H1 (cell line): Measurements from ENCODE around the gene BLOC1S3. TPM values are rescaled to one million over a fixed set of nuclear protein-coding genes. Genes with fewer than 3 reads are reported as not detected.

Experiments
- CTCF ChIA-PET: fragments of 300-600 bp; sonication (Branson Sonifier 250); formaldehyde crosslinking; loops from one replicate; lab custom pipeline; 2021; ENCODE audit not compliant: partially characterized antibody; lab: Charles Lee
- POLR2A ChIA-PET: fragments of 300-600 bp; sonication (Branson Sonifier 250); formaldehyde crosslinking; loops from one replicate; lab custom pipeline; 2021; ENCODE audit warnings: inconsistent platforms; ENCODE audit not compliant: partially characterized antibody; lab: Charles Lee
- DNase-seq, 2 experiments: peaks; one replicate each; pipeline versions ENCODE4 v3.0.0 to v3.0.0-alpha.2; 2010 to 2022; ENCODE audit warnings: low spot score in 2 of 2, low read depth in 1 of 2, mixed read lengths in 1 of 2
- FAIRE-seq: peaks from 2 replicates; lab custom pipeline; 2011; peaks lifted over from hg19 to GRCh38; lab: Jason Lieb, UNC
- H2AFZ ChIP-seq: 2 replicates; pipeline ENCODE4 v1.8.1; 2012; ENCODE audit warnings: low read length, inconsistent platforms
- H2AK5ac ChIP-seq: 2 replicates; pipeline ENCODE4 v1.6.1; 2013; ENCODE audit warnings: low read depth, low read length
- H2BK120ac ChIP-seq: replicated peaks from 2 replicates; pipeline ENCODE3; 2013; ENCODE audit warnings: low read depth, low read length, inconsistent platforms
- H2BK12ac ChIP-seq: 2 replicates; pipeline ENCODE4 v1.6.1; 2013; ENCODE audit warnings: low read depth, low read length
- H2BK15ac ChIP-seq: 2 replicates; pipeline ENCODE4 v1.6.1; 2013; ENCODE audit warnings: low read length
- H2BK20ac ChIP-seq: 2 replicates; pipeline ENCODE4 v1.6.1; 2013; ENCODE audit warnings: low read length
- H2BK5ac ChIP-seq: 2 replicates; pipeline ENCODE4 v1.6.1; 2013; ENCODE audit warnings: low read depth, low read length
- H3K14ac ChIP-seq: 2 replicates; pipeline ENCODE4 v1.6.1; 2013; ENCODE audit warnings: inconsistent platforms; ENCODE audit not compliant: insufficient read length
- H3K18ac ChIP-seq: 2 replicates; pipeline ENCODE4 v1.6.1; 2013; ENCODE audit warnings: low read length; ENCODE audit errors: extremely low read depth
- H3K23ac ChIP-seq: 2 replicates; pipeline ENCODE4 v1.6.1; 2013; ENCODE audit warnings: inconsistent platforms; ENCODE audit not compliant: insufficient read length
- H3K23me2 ChIP-seq: 2 replicates; pipeline ENCODE4 v1.6.1; 2013; ENCODE audit warnings: low read depth, low read length
- H3K27ac ChIP-seq: 2 replicates; pipeline ENCODE4 v1.6.1; 2011; ENCODE audit warnings: low read depth, low read length, inconsistent platforms
- H3K27me3 ChIP-seq, 4 experiments: replicated peaks in 1 of 4; 1 replicate in 1 of 4; 2 replicates in 3 of 4; pipeline versions ENCODE4 v1.6.1 to v1.8.1; 2011 to 2013; ENCODE audit warnings: low read length in 3 of 4, mild to moderate bottlenecking in 3 of 4, inconsistent platforms in 2 of 4, mixed read lengths in 2 of 4, moderate library complexity in 1 of 4; ENCODE audit not compliant: control insufficient read depth in 3 of 4, insufficient read depth in 3 of 4; ENCODE audit errors: extremely low read depth in 1 of 4
- H3K36me3 ChIP-seq, 4 experiments: 2 replicates each; pipeline versions ENCODE4 v1.6.1 to v1.8.1; 2011 to 2013; ENCODE audit warnings: mild to moderate bottlenecking in 4 of 4, low read length in 3 of 4, moderate library complexity in 2 of 4, control low read depth in 1 of 4, inconsistent platforms in 1 of 4; ENCODE audit not compliant: insufficient read depth in 4 of 4, control insufficient read depth in 2 of 4
- H3K4ac ChIP-seq: replicated peaks from 2 replicates; pipeline ENCODE3; 2013; ENCODE audit warnings: low read length, low read depth, mixed read lengths, inconsistent platforms; ENCODE audit not compliant: insufficient read length
- H3K4me1 ChIP-seq, 4 experiments: replicated peaks in 1 of 4; 1 replicate in 1 of 4; 2 replicates in 3 of 4; pipeline versions ENCODE4 v1.6.1 to v1.8.1; 2011 to 2013; ENCODE audit warnings: low read length in 3 of 4, inconsistent platforms in 2 of 4, mixed read lengths in 1 of 4; ENCODE audit not compliant: insufficient read depth in 4 of 4, control insufficient read depth in 3 of 4
- H3K4me2 ChIP-seq, 2 experiments: 2 replicates each; pipeline versions ENCODE4 v1.6.1 to v1.8.1; 2011 to 2013; ENCODE audit warnings: low read depth in 2 of 2, low read length in 2 of 2, control low read depth in 1 of 2, inconsistent platforms in 1 of 2, mild to moderate bottlenecking in 1 of 2; ENCODE audit not compliant: insufficient read depth in 1 of 2
- H3K4me3 ChIP-seq, 4 experiments: fragments of 200-600, 300-600 bp in 1 of 4; sonication (generic), shearing (Covaris generic), sonication (Bioruptor Twin) in 1 of 4; 2 replicates each; pipeline versions ENCODE4 v1.5.1 to v1.8.1; 2011 to 2016; ENCODE audit warnings: low read length in 4 of 4, low read depth in 3 of 4, control low read depth in 2 of 4, inconsistent platforms in 2 of 4, mild to moderate bottlenecking in 2 of 4, mixed read lengths in 1 of 4, moderate library complexity in 1 of 4; ENCODE audit not compliant: insufficient read depth in 2 of 4; ENCODE audit errors: extremely low read depth in 1 of 4
- H3K56ac ChIP-seq: replicated peaks from 2 replicates; pipeline ENCODE3; 2013; ENCODE audit warnings: low read depth, mild to moderate bottlenecking, mixed read lengths, low read length, inconsistent platforms; ENCODE audit not compliant: insufficient read length
- H3K79me1 ChIP-seq: 2 replicates; pipeline ENCODE4 v1.6.1; 2013; ENCODE audit warnings: low read depth, low read length, control low read depth
- H3K79me2 ChIP-seq, 2 experiments: 2 replicates each; pipeline versions ENCODE4 v1.6.1 to v1.8.1; 2012 to 2013; ENCODE audit warnings: low read length in 2 of 2, mild to moderate bottlenecking in 2 of 2, inconsistent platforms in 1 of 2; ENCODE audit not compliant: insufficient read depth in 2 of 2, control insufficient read depth in 1 of 2
- H3K9ac ChIP-seq, 4 experiments: replicated peaks in 1 of 4; 1 replicate in 1 of 4; 2 replicates in 3 of 4; pipeline versions ENCODE4 v1.6.1 to v1.8.1; 2011 to 2013; ENCODE audit warnings: low read depth in 3 of 4, low read length in 3 of 4, control low read depth in 2 of 4, mild to moderate bottlenecking in 2 of 4, moderate library complexity in 2 of 4, inconsistent platforms in 1 of 4; ENCODE audit errors: extremely low read depth in 1 of 4
- H3K9me3 ChIP-seq, 2 experiments: 2 replicates each; pipeline versions ENCODE4 v1.6.1 to v1.8.1; 2012 to 2013; ENCODE audit warnings: mild to moderate bottlenecking in 2 of 2, moderate library complexity in 2 of 2, control low read depth in 1 of 2, inconsistent platforms in 1 of 2, low read depth in 1 of 2, low read length in 1 of 2, mixed read lengths in 1 of 2; ENCODE audit not compliant: insufficient read depth in 2 of 2
- H4K20me1 ChIP-seq, 2 experiments: replicated peaks in 1 of 2; 2 replicates each; pipeline versions ENCODE3 to v1.8.1; 2011 to 2013; ENCODE audit warnings: inconsistent platforms in 2 of 2, low read length in 2 of 2, mild to moderate bottlenecking in 1 of 2; ENCODE audit not compliant: insufficient read depth in 2 of 2, control insufficient read depth in 1 of 2
- H4K5ac ChIP-seq: 2 replicates; pipeline ENCODE4 v1.6.1; 2013; ENCODE audit warnings: low read length, low read depth, mixed read lengths, inconsistent platforms; ENCODE audit not compliant: insufficient read length
- H4K8ac ChIP-seq: 2 replicates; pipeline ENCODE4 v1.8.0; 2013; ENCODE audit warnings: mild to moderate bottlenecking, moderate library complexity, low read length, inconsistent platforms; ENCODE audit not compliant: insufficient read depth; ENCODE audit errors: extremely low read depth
- H4K91ac ChIP-seq: replicated peaks from 2 replicates; pipeline ENCODE3; 2013; ENCODE audit warnings: low read length, mixed read lengths, inconsistent platforms; ENCODE audit not compliant: insufficient read length
- TEAD4 ChIP-seq: IDR thresholded peaks from 2 replicates; pipeline ENCODE4 v1.6.1; 2012; ENCODE audit warnings: low read depth, low read length, inconsistent platforms, mixed read lengths
- WGBS, 2 experiments: shearing (Covaris generic) in 1 of 2; methylation state at CpG; one replicate each; pipeline versions ENCODE4 v1.1.6 to v1.1.7; 2013 to 2015; ENCODE audit warnings: low lambda C conversion rate in 2 of 2, mixed read lengths in 2 of 2, inconsistent platforms in 1 of 2, low coverage in 1 of 2, missing lambda C conversion rate in 1 of 2; ENCODE audit not compliant: insufficient replicate concordance in 2 of 2, insufficient coverage in 1 of 2, insufficient read length in 1 of 2; ENCODE audit errors: extremely low coverage in 1 of 2, missing lambda C conversion rate in 1 of 2; 5-methylcytosine and 5-hydroxymethylcytosine counted together
- polyA plus RNA-seq, 7 experiments: library from polyadenylated mRNA; depleted of rRNA in 3 of 7; stranded (reverse) in 5 of 7; unstranded in 2 of 7; fragments of >200 nt in 5 of 7; fragments of 200-250 nt in 2 of 7; gene quantifications; 1 replicate in 5 of 7; 2 replicates in 1 of 7; 4 replicates in 1 of 7; pipeline versions ENCODE4 v1.2.1 to v1.2.3, GENCODE V29; 2011 to 2013; ENCODE audit warnings: missing spikeins in 2 of 7, mixed read lengths in 2 of 7
- total RNA-seq: library from RNA; stranded (reverse); fragmentation: NEBNext Ultra II Directional; extraction: Animal tissue kit (Norgen Biotek cat#: 25700); gene quantifications from 2 replicates; pipeline ENCODE4 v1.2.1, GENCODE V29; 2021
- TF ChIP-seq, protein P1 (sequence below): IDR thresholded peaks from 2 replicates; pipeline ENCODE4 v1.6.1; 2012; ENCODE audit warnings: inconsistent platforms

BLOC1S3 gene
- total and polyA plus RNA-seq, 2 of the 8 experiments (the other 6 are each of a cell fraction or from before 2014, with no cell fraction given) = 6.0 to 6.1 TPM

DNA sequence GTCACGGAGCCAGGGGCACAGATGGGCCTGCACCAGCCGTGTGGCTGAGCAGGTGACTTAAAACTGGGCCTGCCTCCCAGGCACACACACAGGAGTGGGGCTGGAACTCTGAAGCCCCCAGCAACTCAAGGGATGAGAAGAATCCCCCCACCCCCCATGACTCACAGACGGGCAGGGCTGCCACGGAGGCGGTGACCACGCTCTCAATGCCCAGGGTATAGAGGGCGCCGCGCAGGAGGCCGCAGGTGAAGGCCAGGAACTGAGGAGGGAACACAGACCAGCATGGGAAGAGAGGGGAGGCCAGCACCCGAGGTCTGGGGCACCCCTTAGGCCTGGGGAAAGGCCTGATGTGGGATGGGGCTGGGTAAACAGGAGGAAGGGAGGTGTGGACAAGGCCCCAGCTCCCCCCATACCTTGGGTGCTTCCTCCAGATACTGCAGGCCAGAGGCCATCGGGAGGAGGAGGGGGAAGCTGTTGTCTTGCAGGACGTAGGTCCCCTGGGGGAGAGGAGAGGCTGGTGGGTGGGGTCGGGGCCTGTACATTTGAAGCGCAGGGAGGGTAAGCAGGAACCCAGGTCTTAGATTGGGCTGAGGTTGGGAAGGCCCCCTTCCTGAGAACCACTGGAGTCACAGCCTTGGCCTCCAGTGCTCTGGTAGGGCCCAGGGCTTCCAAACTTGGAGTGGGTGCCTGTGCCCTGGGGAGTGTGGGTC, 14.7 kb upstream of the BLOC1S3 start:
- peaks cover 0 to 5% (median 1%) of the 10 kb centered on the region in 4 experiments; a peak in 3 of 7 replicates for H3K27me3 ChIP-seq
- H3K14ac ChIP-seq = no peak overlapping the region
- H3K79me1 ChIP-seq = no peaks in the 10 kb centered on the region
- H3K56ac ChIP-seq = no peak overlapping the region
- no peak overlapping the region; the same call in 1 of the 2 replicates for H2AK5ac ChIP-seq
- H2BK5ac ChIP-seq = 0 out of 2 replicates have a peak overlapping the region, but pooled peaks have one; percentile 49
- no peak overlapping the region for H3K4me2 ChIP-seq
- no peak overlapping the region for H3K27ac ChIP-seq
- H3K4me3 ChIP-seq = no peak overlapping the region
- no peak for TF ChIP-seq TEAD4
- TF ChIP-seq, protein P1, sequence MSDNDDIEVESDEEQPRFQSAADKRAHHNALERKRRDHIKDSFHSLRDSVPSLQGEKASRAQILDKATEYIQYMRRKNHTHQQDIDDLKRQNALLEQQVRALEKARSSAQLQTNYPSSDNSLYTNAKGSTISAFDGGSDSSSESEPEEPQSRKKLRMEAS = no peak
- H2AFZ ChIP-seq = no peak overlapping the region
- FAIRE-seq (no peak), DNase-seq (no peak)
- peak overlapping the region; percentile 54 for H4K8ac ChIP-seq
- no peak overlapping the region for H2BK15ac ChIP-seq
- no peak overlapping the region for H2BK20ac ChIP-seq
- H2BK12ac ChIP-seq = 0 out of 2 replicates have a peak overlapping the region, but pooled peaks have one; percentile 17
- no peaks in the 10 kb centered on the region for H3K9me3 ChIP-seq
- H3K18ac ChIP-seq = no peak overlapping the region
- H3K4me1 ChIP-seq = peaks cover 0 to 17% (median 8%) of the 10 kb centered on the region in 4 experiments; a peak in 5 of 7 replicates
- no peak overlapping the region for H3K9ac ChIP-seq
- peaks cover 0 to 6% of the 10 kb centered on the region in 2 experiments for H4K20me1 ChIP-seq
- H3K36me3 ChIP-seq = no peaks in the 10 kb centered on the region
- 86% methylated on average over 15 of the region's 15 CpGs; no CpG with 5 or more reads in 1 of the 2 experiments for WGBS, 2 experiments
- POLR2A ChIA-PET = interaction anchor here (0.7 to 3.7 kb wide), 9 partner anchors 9 to 72 kb away, joined by 3 to 21 read pairs (median 4); partner anchors contain the start of genes BLOC1S3 and TRAPPC6A
- H4K91ac ChIP-seq = no peak overlapping the region
- no peak overlapping the region for H3K23ac ChIP-seq
- CTCF ChIA-PET = interaction anchor here (0.9 to 5.6 kb wide), 17 partner anchors 9 to 175 kb away, joined by 3 to 54 read pairs (median 5); partner anchors contain the start of gene TRAPPC6A
- H2BK120ac ChIP-seq = no peak overlapping the region
- no peak overlapping the region for H4K5ac ChIP-seq
- H3K23me2 ChIP-seq = no peaks in the 10 kb centered on the region
- H3K79me2 ChIP-seq = no peaks in the 10 kb centered on the region
- H3K4ac ChIP-seq = no peak overlapping the region
